SK-N-SH (cell line): ENCODE results near the gene DBX1. TPM values are rescaled to one million over a fixed set of nuclear protein-coding genes. Genes with fewer than 3 reads are reported as not detected.

Experiments used
- CTCF ChIA-PET: fragments of 300-600, 350-600 bp; formaldehyde crosslinking; extraction: SDS; loops from one replicate; lab custom pipeline; 2021; lab: Yijun Ruan, JAX
- POLR2A ChIA-PET: fragments of 350-600 bp; sonication (Branson Sonifier 250); formaldehyde crosslinking; extraction: SDS; loops from one replicate; lab custom pipeline; 2020; ENCODE audit warnings: antibody characterized with exemption, inconsistent platforms; lab: Yijun Ruan, JAX
- DNase-seq: peaks from one replicate; pipeline ENCODE4 v3.0.0; 2012
- H2AFZ ChIP-seq: fragments of 200-600 bp; sonication (generic); 2 replicates; pipeline ENCODE4 v1.8.1; 2016; ENCODE audit warnings: antibody characterized with exemption, mild to moderate bottlenecking, low read depth
- H3F3A ChIP-seq: fragments of 200-600 bp; sonication (generic); replicated peaks from 2 replicates; pipeline ENCODE3; 2016; ENCODE audit warnings: antibody characterized with exemption, mild to moderate bottlenecking; ENCODE audit not compliant: insufficient read depth
- H3K27ac ChIP-seq, 2 experiments: fragments of 200-500 bp in 1 of 2; fragments of 200-600 bp in 1 of 2; sonication (Bioruptor generic) in 1 of 2; sonication (generic), shearing (Covaris generic) in 1 of 2; 2 replicates each; pipeline versions ENCODE4 v1.5.1 to v1.6.1; 2014 to 2016; ENCODE audit warnings: low read depth in 2 of 2, inconsistent platforms in 1 of 2, low read length in 1 of 2, mild to moderate bottlenecking in 1 of 2, mixed read lengths in 1 of 2
- H3K27me3 ChIP-seq: fragments of 200-600 bp; sonication (generic), shearing (Covaris generic); 2 replicates; pipeline ENCODE4 v1.6.1; 2016; ENCODE audit warnings: mixed run types; ENCODE audit not compliant: insufficient read depth
- H3K36me3 ChIP-seq, 2 experiments: fragments of 200-500 bp in 1 of 2; fragments of 200-600 bp in 1 of 2; sonication (Bioruptor generic) in 1 of 2; sonication (generic) in 1 of 2; replicated peaks in 1 of 2; 2 replicates each; pipeline versions ENCODE3 to v1.5.1; 2014 to 2016; ENCODE audit warnings: low read length in 1 of 2, mild to moderate bottlenecking in 1 of 2; ENCODE audit not compliant: insufficient read depth in 2 of 2, control insufficient read depth in 1 of 2
- H3K4me1 ChIP-seq, 2 experiments: fragments of 200-500 bp in 1 of 2; fragments of 200-600 bp in 1 of 2; sonication (Bioruptor generic) in 1 of 2; sonication (generic), shearing (Covaris generic) in 1 of 2; 2 replicates each; pipeline versions ENCODE4 v1.5.1 to v1.6.1; 2014 to 2016; ENCODE audit warnings: low read depth in 1 of 2, low read length in 1 of 2, mixed run types in 1 of 2; ENCODE audit not compliant: insufficient read depth in 2 of 2, control insufficient read depth in 1 of 2
- H3K4me2 ChIP-seq: fragments of 200-600 bp; sonication (generic), shearing (Covaris generic); 2 replicates; pipeline ENCODE4 v1.6.1; 2017; ENCODE audit warnings: mixed run types
- H3K4me3 ChIP-seq, 2 experiments: fragments of 200-500 bp in 1 of 2; fragments of 200-600 bp in 1 of 2; sonication (Bioruptor generic) in 1 of 2; sonication (generic), shearing (Covaris generic) in 1 of 2; 2 replicates each; pipeline versions ENCODE4 v1.5.1 to v1.8.1; 2014 to 2016; ENCODE audit warnings: low read depth in 2 of 2, inconsistent platforms in 1 of 2, low read length in 1 of 2, mild to moderate bottlenecking in 1 of 2, mixed read lengths in 1 of 2, moderate library complexity in 1 of 2
- H3K79me2 ChIP-seq: fragments of 200-600 bp; sonication (generic); 2 replicates; pipeline ENCODE4 v1.8.1; 2017; ENCODE audit warnings: mild to moderate bottlenecking; ENCODE audit not compliant: insufficient read depth
- H3K9ac ChIP-seq: fragments of 200-600 bp; sonication (generic); 2 replicates; pipeline ENCODE4 v1.6.1; 2017; ENCODE audit warnings: mixed run types
- H3K9me2 ChIP-seq: fragments of 200-600 bp; sonication (generic); 2 replicates; pipeline ENCODE4 v1.6.1; 2017; ENCODE audit warnings: mixed run types
- H3K9me3 ChIP-seq: fragments of 200-600 bp; sonication (generic); 2 replicates; pipeline ENCODE4 v1.6.1; 2017; ENCODE audit warnings: mixed run types, mild to moderate bottlenecking, moderate library complexity
- H4K20me1 ChIP-seq: fragments of 200-600 bp; sonication (generic); 2 replicates; pipeline ENCODE4 v1.6.1; 2017; ENCODE audit warnings: mild to moderate bottlenecking, mixed run types; ENCODE audit not compliant: insufficient read depth
- CHD2 ChIP-seq: fragments of 150-350 bp; IDR thresholded peaks from 2 replicates; pipeline ENCODE4 v1.6.1; 2018; ENCODE audit warnings: low read length; ENCODE audit not compliant: partially characterized antibody
- EP300 ChIP-seq, 2 experiments: IDR thresholded peaks; 2 replicates each; pipeline versions ENCODE4 v1.4.0 to v1.6.1; 2012; ENCODE audit warnings: borderline replicate concordance in 1 of 2, low read depth in 1 of 2, low read length in 1 of 2
- FOXJ3 ChIP-seq: sonication (generic); formaldehyde crosslinking; IDR thresholded peaks from 2 replicates; pipeline ENCODE4 v1.5.1; 2020; ENCODE audit warnings: mild to moderate bottlenecking, missing genetic modification reagents
- GABPA ChIP-seq: IDR thresholded peaks from 2 replicates; pipeline ENCODE4 v1.4.0; 2012; ENCODE audit warnings: low read depth, mild to moderate bottlenecking
- MEF2A ChIP-seq: IDR thresholded peaks from 2 replicates; pipeline ENCODE4 v1.4.0; 2012; ENCODE audit warnings: low read depth, borderline replicate concordance
- MXI1 ChIP-seq: IDR thresholded peaks from 2 replicates; pipeline ENCODE4 v1.6.1; 2012; ENCODE audit warnings: mild to moderate bottlenecking, low read depth, low read length, improper control_type of control experiment
- NFIC ChIP-seq: IDR thresholded peaks from 2 replicates; pipeline ENCODE4 v1.4.0; 2012; ENCODE audit warnings: borderline replicate concordance
- NRF1 ChIP-seq: IDR thresholded peaks from 2 replicates; pipeline ENCODE4 v1.6.1; 2012; ENCODE audit warnings: low read depth, mild to moderate bottlenecking, low read length
- POLR2AphosphoS5 ChIP-seq: IDR thresholded peaks from 2 replicates; pipeline ENCODE4 v1.6.1; 2012; ENCODE audit warnings: low read depth, low read length
- RAD21 ChIP-seq: IDR thresholded peaks from 2 replicates; pipeline ENCODE4 v1.6.1; 2012; ENCODE audit warnings: mild to moderate bottlenecking, low read length
- RCOR1 ChIP-seq: fragments of 150-350 bp; IDR thresholded peaks from 2 replicates; pipeline ENCODE4 v1.6.1; 2017; ENCODE audit warnings: antibody characterized with exemption, low read length
- RFX5 ChIP-seq: IDR thresholded peaks from 2 replicates; pipeline ENCODE4 v1.6.1; 2012; ENCODE audit warnings: mild to moderate bottlenecking, improper control_type of control experiment, low read length
- SIN3A ChIP-seq: IDR thresholded peaks from 2 replicates; pipeline ENCODE4 v1.6.1; 2012; ENCODE audit warnings: low read depth, mild to moderate bottlenecking, low read length, moderate library complexity, borderline replicate concordance
- TCF12 ChIP-seq: IDR thresholded peaks from 2 replicates; pipeline ENCODE4 v1.4.0; 2012
- TEAD4 ChIP-seq: IDR thresholded peaks from 2 replicates; pipeline ENCODE4 v1.4.0; 2012; ENCODE audit warnings: mild to moderate bottlenecking, borderline replicate concordance; ENCODE audit not compliant: insufficient read depth
- YY1 ChIP-seq: IDR thresholded peaks from 2 replicates; pipeline ENCODE4 v1.4.0; 2012; ENCODE audit warnings: low read depth, mild to moderate bottlenecking
- WGBS: methylation state at CpG from one replicate; pipeline ENCODE4 v1.1.6; 2017; ENCODE audit warnings: low lambda C conversion rate; 5-methylcytosine and 5-hydroxymethylcytosine counted together
- polyA plus RNA-seq, 3 experiments: library from polyadenylated mRNA; depleted of rRNA; stranded (reverse); fragments of >200 nt; gene quantifications; 2 replicates each; pipeline ENCODE4 v1.2.3, GENCODE V29; 2012
- TF ChIP-seq, protein P1 (sequence below): IDR thresholded peaks from 2 replicates; pipeline ENCODE4; 2012

Gene DBX1
- polyA plus RNA-seq, 1 of the 3 experiments (the other 2 are of a cell fraction), result not detected

DNA sequence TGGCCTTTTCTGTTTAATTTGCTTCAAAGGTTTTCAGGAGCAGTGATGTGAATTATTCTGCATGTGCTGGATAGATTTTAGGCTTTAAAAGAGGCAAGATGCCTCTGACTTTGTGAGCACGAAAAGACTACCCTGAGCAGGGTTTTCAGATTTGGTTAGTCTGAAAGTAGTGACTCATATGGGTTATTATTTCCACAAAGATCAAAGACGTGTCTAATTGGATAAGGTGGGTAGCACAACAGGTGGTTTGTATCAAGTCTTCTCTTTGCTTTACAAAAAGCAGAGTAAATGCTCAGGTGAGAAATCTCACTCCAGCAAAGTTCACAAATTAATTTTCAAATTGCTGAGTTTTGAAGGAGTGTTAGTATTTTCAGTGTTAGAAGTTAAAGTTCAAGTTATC, 37.6 kb upstream of the DBX1 start (continued):
- TF ChIP-seq POLR2AphosphoS5, result no peak

DNA sequence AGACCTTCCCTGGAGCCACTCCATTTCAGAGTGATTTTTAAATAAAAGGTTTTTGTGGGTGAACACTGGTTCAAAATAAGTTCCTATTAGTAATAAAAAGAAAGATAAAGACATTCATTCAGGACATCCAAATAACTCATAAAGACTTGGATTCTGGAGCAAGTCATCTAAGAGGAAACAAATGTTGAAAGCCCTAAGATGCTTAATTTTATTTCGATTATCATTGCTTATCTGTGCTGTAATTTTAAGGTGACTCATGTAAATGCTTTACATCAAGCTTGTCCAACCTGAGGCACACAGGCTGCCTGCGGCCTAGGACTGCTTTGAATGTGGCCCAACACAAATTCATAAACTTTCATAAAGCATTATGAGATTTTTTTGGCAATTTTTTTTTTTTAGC, 34.2 kb upstream of the DBX1 start:
- CTCF ChIA-PET, result interaction anchor here (0.7 to 2.5 kb wide), 3 partner anchors 14 to 308 kb away, joined by 3 to 10 read pairs (median 3); no protein-coding TSS in a partner anchor
- Histone ChIP-seq H3K4me3 (no peak overlapping the region), H3K9me2 (no peaks in the 10 kb centered on the region), H3K4me2 (no peak overlapping the region), H3K79me2 (no peaks in the 10 kb centered on the region), H3F3A (no peaks in the 10 kb centered on the region), H3K27ac (no peak overlapping the region), H3K4me1 (peaks cover 0 to 2% of the 10 kb centered on the region in 2 experiments; a peak in 1 of 4 replicates), H4K20me1 (no peaks in the 10 kb centered on the region), H2AFZ (no peak overlapping the region), H3K27me3 (no peaks in the 10 kb centered on the region; the same call in 1 of the 2 replicates), H3K9ac (no peak overlapping the region), H3K9me3 (no peaks in the 10 kb centered on the region), H3K36me3 (no peaks in the 10 kb centered on the region)
- TF ChIP-seq RFX5 (no peak), FOXJ3 (CRISPR knock-in tag) (no peak), NFIC (no peak), MXI1 (no peak)
- 28% methylated on average over 2 of the region's 2 CpGs for WGBS
- DNase-seq, result no peak
- POLR2A ChIA-PET, result no interaction called here

DNA sequence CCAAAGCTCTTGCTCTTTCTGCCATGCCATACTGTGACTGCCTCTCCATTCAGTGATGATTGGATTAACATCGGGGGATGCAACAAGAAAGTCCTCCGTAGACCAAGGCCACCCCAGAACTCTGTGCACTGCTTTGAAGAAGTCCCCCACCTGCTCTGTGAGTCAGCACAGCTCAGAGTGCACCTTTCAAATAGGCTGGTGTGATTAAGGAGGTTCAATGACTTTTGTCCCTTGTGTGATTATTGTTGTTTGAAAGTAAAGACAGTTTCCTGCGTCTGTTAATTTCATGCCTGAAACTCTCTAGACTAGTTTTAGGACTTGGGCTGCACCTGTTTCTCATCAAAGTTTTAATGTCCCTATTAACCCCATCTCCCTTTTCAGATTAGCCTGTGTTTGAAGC, 33.0 kb upstream of the DBX1 start:
- Histone ChIP-seq H3K4me2 (no peak overlapping the region), H3K27ac (no peak overlapping the region), H3F3A (no peaks in the 10 kb centered on the region), H3K9ac (no peak overlapping the region), H2AFZ (no peak overlapping the region), H4K20me1 (no peaks in the 10 kb centered on the region), H3K9me3 (no peaks in the 10 kb centered on the region), H3K79me2 (no peaks in the 10 kb centered on the region), H3K27me3 (no peaks in the 10 kb centered on the region; the same call in 1 of the 2 replicates), H3K9me2 (no peaks in the 10 kb centered on the region), H3K4me1 (peaks cover 0 to 2% of the 10 kb centered on the region in 2 experiments; a peak in 1 of 4 replicates), H3K4me3 (no peak overlapping the region), H3K36me3 (no peaks in the 10 kb centered on the region)
- 65% methylated on average over 2 of the region's 3 CpGs for WGBS
- DNase-seq, result no peak
- ChIA-PET CTCF (interaction anchor here (0.8 to 2.5 kb wide), 4 partner anchors 17 to 163 kb away, joined by 3 to 10 read pairs (median 4); no protein-coding TSS in a partner anchor), POLR2A (no interaction called here)
- TF ChIP-seq CHD2 (no peak), RAD21 (no peak), TEAD4 (no peak), MEF2A (no peak), SIN3A (no peak), NRF1 (no peak), RCOR1 (no peak), YY1 (no peak), EP300 (IDR thresholded peaks at IDR 0.05; ENCODE audit: borderline replicate concordance in 1 of 2, low read depth in 1 of 2, low read length in 1 of 2) (no peak), TCF12 (no peak), GABPA (no peak)
- TF ChIP-seq, protein P1, sequence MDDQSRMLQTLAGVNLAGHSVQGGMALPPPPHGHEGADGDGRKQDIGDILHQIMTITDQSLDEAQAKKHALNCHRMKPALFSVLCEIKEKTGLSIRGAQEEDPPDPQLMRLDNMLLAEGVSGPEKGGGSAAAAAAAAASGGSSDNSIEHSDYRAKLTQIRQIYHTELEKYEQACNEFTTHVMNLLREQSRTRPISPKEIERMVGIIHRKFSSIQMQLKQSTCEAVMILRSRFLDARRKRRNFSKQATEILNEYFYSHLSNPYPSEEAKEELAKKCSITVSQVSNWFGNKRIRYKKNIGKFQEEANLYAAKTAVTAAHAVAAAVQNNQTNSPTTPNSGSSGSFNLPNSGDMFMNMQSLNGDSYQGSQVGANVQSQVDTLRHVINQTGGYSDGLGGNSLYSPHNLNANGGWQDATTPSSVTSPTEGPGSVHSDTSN, result no peak
